ENCODE measurements around the gene CNDP2.

CNDP2 gene

GRCh38 chr18:74520096-74520833, 24.1 kb downstream of the CNDP2 start:
- TF ChIP-seq REST (IDR thresholded peaks at IDR 0.05; ENCODE audit: low read depth) (no peak), USF1 (IDR thresholded peaks at IDR 0.05) (no peak), NFIC (IDR thresholded peaks at IDR 0.05) (no peak), ZBTB7A (IDR thresholded peaks at IDR 0.05; ENCODE audit: low read depth) (no peak), FOXM1 (IDR thresholded peaks at IDR 0.05; ENCODE audit: borderline replicate concordance, low read depth) (no peak), EP300 (IDR thresholded peaks at IDR 0.05; ENCODE audit: borderline replicate concordance) (no peak), TAF1 (IDR thresholded peaks at IDR 0.05; ENCODE audit: low read depth) (no peak), TCF12 (IDR thresholded peaks at IDR 0.05; ENCODE audit: low read depth) (no peak), CEBPB (IDR thresholded peaks at IDR 0.05) (no peak), RAD21 (IDR thresholded peaks at IDR 0.05; ENCODE audit: low read depth) (no peak), MAX (IDR thresholded peaks at IDR 0.05) (no peak), YY1 (IDR thresholded peaks at IDR 0.05; ENCODE audit: low read depth) (no peak), CREB1 (IDR thresholded peaks at IDR 0.05; ENCODE audit: low read depth) (no peak), TEAD4 (IDR thresholded peaks at IDR 0.05) (no peak), EGR1 (IDR thresholded peaks at IDR 0.05) (no peak)

GRCh38 chr18:74521068-74521725, 25.0 kb downstream of the CNDP2 start:
- TF ChIP-seq RAD21 (IDR thresholded peaks at IDR 0.05; ENCODE audit: low read depth) = no peak
- no peak for TF ChIP-seq REST (IDR thresholded peaks at IDR 0.05; ENCODE audit: low read depth)
- TF ChIP-seq EGR1 (IDR thresholded peaks at IDR 0.05) = no peak
- TF ChIP-seq NFIC (IDR thresholded peaks at IDR 0.05) = no peak
- TF ChIP-seq USF1 (IDR thresholded peaks at IDR 0.05) = no peak
- no peak for TF ChIP-seq EP300 (IDR thresholded peaks at IDR 0.05; ENCODE audit: borderline replicate concordance)
- no peak for TF ChIP-seq ZBTB7A (IDR thresholded peaks at IDR 0.05; ENCODE audit: low read depth)
- no peak for TF ChIP-seq CREB1 (IDR thresholded peaks at IDR 0.05; ENCODE audit: low read depth)
- no peak for TF ChIP-seq MAX (IDR thresholded peaks at IDR 0.05)
- TF ChIP-seq TAF1 (IDR thresholded peaks at IDR 0.05; ENCODE audit: low read depth) = no peak
- no peak for TF ChIP-seq TEAD4 (IDR thresholded peaks at IDR 0.05)
- no peak for TF ChIP-seq TCF12 (IDR thresholded peaks at IDR 0.05; ENCODE audit: low read depth)
- no peak for TF ChIP-seq CEBPB (IDR thresholded peaks at IDR 0.05)
- TF ChIP-seq YY1 (IDR thresholded peaks at IDR 0.05; ENCODE audit: low read depth) = no peak
- no peak for TF ChIP-seq FOXM1 (IDR thresholded peaks at IDR 0.05; ENCODE audit: borderline replicate concordance, low read depth)

GRCh38 chr18:74522635-74523548, 26.7 kb downstream of the CNDP2 start:
- no peak for TF ChIP-seq CREB1 (IDR thresholded peaks at IDR 0.05; ENCODE audit: low read depth)
- no peak for TF ChIP-seq USF1 (IDR thresholded peaks at IDR 0.05)
- no peak for TF ChIP-seq RAD21 (IDR thresholded peaks at IDR 0.05; ENCODE audit: low read depth)
- TF ChIP-seq YY1 (IDR thresholded peaks at IDR 0.05; ENCODE audit: low read depth) = no peak
- TF ChIP-seq TCF12 (IDR thresholded peaks at IDR 0.05; ENCODE audit: low read depth) = no peak
- TF ChIP-seq EGR1 (IDR thresholded peaks at IDR 0.05) = no peak
- no peak for TF ChIP-seq MAX (IDR thresholded peaks at IDR 0.05)
- TF ChIP-seq NFIC (IDR thresholded peaks at IDR 0.05) = no peak
- TF ChIP-seq CEBPB (IDR thresholded peaks at IDR 0.05) = no peak

GRCh38 chr18:74524097-74524496, 27.9 kb downstream of the CNDP2 start:
- TF ChIP-seq TEAD4 (IDR thresholded peaks at IDR 0.05) (no peak), EGR1 (IDR thresholded peaks at IDR 0.05) (no peak), ZBTB7A (IDR thresholded peaks at IDR 0.05; ENCODE audit: low read depth) (no peak), CEBPB (IDR thresholded peaks at IDR 0.05) (peak; percentile 72), YY1 (IDR thresholded peaks at IDR 0.05; ENCODE audit: low read depth) (no peak), NFIC (IDR thresholded peaks at IDR 0.05) (peak; percentile 55; the same call in 1 of the 2 replicates), RAD21 (IDR thresholded peaks at IDR 0.05; ENCODE audit: low read depth) (no peak), USF1 (IDR thresholded peaks at IDR 0.05) (no peak), CREB1 (IDR thresholded peaks at IDR 0.05; ENCODE audit: low read depth) (no peak), MAX (IDR thresholded peaks at IDR 0.05) (no peak), TAF1 (IDR thresholded peaks at IDR 0.05; ENCODE audit: low read depth) (no peak), TCF12 (IDR thresholded peaks at IDR 0.05; ENCODE audit: low read depth) (peak; percentile 21; the same call in 1 of the 2 replicates), FOXM1 (IDR thresholded peaks at IDR 0.05; ENCODE audit: borderline replicate concordance, low read depth) (no peak)

All from Ishikawa (cell line).